Stimulated activated CD4-positive, alpha-beta T cell treated with anti-CD3 and anti-CD28 coated beads, Interleukin-15, amount 100 ng/mL, for 24 hours (primary cell): ENCODE measurements around the gene ZDHHC14.

Source experiments
- DNase-seq: peaks from one replicate; pipeline ENCODE4 v3.0.0-alpha.2; 2020

ZDHHC14 gene

GRCh38 chr6:157494132-157494710, 113.2 kb downstream of the ZDHHC14 start:
- no peak for DNase-seq

DNA sequence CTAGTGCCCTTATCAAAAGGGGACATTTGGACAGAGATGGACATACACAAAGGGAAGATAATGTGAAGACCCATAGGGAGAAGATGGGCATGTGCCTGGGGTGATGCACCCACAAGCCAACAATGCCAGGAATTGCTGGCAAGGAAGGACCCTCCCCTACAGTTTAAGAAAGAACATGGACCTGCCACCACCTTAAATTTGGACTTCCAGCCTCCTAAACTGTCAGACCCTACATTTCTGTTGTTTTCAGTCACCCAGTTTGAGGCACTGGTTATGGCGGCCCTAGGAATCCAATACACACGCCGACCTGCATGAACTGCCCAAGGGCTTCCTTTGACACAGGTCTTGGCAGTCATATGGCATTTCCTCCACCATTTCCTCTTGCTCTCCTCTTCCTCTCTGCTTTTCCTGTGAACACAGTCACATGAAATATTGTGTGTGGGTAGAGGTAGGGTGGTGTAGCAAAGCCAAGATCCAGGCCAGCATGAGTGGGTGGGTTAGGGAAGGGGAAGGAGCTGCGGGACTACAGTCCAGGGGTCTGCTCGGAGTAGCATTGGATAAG, 115.6 kb downstream of the ZDHHC14 start:
- no peak for DNase-seq

DNA sequence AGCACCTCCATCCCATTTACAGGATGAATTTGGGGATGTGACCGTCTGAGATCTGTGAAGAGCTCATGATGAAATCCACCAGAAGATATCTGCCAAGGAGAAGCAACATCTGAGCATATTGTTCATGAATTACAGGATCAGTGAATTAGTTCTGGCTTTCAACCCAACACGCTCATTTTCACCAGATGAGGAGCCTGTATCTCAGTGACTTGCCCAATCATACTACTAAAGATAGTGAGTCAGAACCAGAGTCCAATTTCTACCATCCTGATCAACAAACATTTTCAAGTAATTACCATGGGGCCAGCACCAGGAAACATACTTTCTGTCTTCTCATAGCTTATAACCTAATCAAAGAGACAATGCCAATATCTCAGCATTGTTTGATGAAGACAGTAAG, 116.6 kb downstream of the ZDHHC14 start:
- no peak for DNase-seq

- no peak for DNase-seq
Measured at GRCh38 chr6:157498817-157499216, 117.8 kb downstream of the ZDHHC14 start.

DNA sequence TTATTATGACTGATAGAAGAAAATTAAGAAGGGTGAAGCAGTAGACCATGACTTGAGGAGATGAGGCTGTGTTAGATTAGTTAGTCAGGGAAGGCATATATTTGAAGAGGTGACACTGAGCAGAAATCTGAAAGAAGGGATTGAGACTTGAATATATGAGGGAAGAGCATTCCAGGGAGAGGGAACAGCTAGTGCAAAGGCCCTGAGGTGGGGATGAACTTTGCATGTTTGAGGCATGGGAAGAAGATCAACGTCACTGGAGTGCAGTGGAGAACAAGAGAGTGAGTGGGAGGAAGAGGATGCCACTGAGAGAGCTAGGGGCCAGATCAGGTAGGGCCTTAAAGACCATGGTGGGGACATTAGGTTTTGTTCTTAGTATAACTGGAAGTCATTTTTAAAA, 119.0 kb downstream of the ZDHHC14 start:
- DNase-seq, result no peak

GRCh38 chr6:157503018-157503747, 122.2 kb downstream of the ZDHHC14 start:
- DNase-seq, result no peak

GRCh38 chr6:157505912-157506491, 125.0 kb downstream of the ZDHHC14 start:
- no peak for DNase-seq

DNA sequence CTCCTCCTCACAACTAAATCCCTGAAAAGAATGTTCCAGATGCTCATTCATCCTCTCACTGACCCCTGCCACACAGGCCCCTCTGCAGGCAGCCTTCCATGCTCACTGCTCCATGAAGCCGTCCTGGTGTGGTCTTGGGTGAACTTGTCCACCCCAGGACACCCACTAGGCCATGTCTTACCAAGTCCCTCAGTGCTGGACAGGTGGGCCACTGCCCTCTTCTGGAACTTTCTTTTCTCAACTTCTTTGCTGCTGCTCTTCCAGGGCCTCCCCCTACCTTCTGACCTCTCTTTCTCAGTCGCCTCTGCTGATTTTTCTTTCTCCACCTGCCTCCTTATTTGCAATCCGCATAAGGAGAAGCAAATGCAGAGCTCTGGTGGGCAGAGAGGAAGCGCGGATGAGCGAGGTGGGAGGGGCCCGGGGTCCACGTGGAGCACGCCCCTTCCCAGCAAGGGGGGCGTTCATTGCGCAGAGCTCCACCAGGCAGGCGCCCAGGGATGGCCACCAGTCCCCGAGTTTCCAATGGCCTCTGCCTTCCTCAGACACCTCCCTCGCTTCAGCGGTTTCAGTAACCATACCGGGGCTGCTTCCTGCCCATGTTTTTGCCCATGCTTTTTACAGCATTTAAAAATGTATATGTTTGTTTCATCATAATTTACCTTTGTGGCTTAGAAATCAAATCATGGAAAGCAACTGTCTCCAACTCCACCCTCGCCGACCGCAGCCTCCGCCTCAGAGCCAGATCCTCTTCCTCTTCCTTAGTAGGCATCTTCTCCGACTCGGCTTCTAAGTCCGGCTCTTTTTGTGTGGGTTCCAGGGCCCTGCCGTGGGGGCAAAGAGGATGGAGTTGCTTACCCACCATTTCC, 129.6 kb downstream of the ZDHHC14 start:
- DNase-seq, result peak; percentile 19

DNA sequence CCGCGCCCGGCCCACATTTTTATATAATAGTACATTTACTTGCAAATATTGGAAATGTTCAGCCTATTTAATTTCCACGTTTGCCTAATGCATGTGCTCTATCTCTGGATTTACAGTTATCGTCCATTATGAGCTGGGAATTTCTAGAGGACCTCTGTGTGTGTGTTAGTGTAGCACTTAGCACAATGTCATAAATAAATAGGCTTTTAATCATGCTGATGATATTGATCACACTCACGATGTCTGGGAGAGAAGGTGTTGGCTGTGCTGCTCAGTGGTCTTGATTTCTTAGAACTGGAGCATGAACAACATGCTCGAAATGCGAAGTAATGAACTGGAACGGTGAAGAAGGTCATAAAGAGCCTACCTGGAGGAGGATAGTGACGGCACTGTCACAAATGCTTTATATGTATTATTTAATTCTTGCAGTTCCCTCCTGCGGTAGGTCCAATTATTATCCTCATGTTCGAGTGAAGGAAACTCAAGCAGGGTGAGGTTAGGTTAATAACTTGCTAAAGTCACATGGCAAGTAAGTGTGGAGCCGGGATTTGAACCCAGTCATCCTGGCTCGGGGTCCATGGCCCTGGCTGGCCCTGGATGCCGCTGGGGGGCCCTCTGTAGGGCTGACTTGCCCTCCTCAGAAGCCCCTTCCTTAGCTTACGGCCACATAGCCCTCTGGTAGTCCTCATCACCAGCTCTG, 130.8 kb downstream of the ZDHHC14 start:
- DNase-seq, result no peak

DNA sequence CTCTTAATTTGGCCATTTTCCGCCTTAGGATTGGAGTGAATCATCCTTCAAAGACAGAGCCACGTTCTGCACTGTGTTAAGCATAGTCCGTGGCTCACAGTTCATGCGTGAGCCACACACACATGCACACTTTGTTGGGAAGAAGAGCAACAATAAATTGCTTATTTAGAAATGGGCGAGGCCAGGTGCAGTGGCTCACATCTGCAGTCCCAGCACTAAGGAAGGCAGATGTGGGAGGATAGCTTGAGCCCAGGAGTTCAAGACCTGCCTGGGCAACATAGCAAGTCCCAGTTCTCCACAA, 131.3 kb downstream of the ZDHHC14 start:
- DNase-seq, result no peak

GRCh38 chr6:157513004-157513603, 132.1 kb downstream of the ZDHHC14 start:
- no peak for DNase-seq

GRCh38 chr6:157513619-157514485, 132.9 kb downstream of the ZDHHC14 start:
- no peak for DNase-seq

DNA sequence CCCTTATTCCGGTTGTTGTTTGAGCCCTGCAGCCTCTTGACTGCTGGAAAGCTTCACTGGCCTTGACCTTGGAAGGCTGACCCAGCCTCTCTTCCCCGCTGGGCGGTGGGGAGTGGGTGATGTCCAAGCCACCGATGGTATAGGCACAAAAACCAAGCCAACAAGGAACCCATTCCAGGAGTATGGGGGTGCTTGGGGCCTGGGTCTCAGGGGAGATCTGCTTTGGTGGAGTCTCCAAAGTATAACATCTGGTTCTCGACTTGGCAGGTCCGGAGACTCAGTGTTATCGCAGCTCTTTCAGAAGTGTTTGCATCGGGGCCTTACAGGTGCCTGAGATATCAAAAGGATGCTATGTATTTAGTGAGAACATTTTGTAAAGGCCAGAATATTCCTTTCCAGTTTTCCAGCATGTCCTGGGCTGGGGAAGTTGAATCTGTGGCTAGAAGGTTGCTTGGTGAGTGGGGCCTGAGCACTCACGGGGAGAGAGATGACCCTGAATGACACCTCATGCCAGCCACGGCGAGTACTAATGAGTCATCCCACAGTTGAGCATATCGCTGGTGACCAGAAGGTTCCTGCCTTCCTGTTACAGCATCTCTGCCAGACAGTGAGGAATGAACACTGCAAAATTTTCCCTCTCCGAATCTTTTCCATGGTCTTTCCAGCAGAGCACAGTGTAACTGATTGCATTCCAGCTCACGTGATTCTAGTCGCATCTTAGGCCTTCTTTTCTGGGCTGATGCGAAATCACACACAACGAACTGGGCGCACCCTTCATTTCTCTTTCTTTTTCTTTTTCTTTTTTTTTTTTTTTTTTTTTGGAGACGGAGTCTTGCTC, 133.9 kb downstream of the ZDHHC14 start:
- DNase-seq, result no peak

- DNase-seq, result no peak
Measured at GRCh38 chr6:157516319-157517026, 135.5 kb downstream of the ZDHHC14 start.

GRCh38 chr6:157517601-157518359, 136.8 kb downstream of the ZDHHC14 start:
- no peak for DNase-seq

DNA sequence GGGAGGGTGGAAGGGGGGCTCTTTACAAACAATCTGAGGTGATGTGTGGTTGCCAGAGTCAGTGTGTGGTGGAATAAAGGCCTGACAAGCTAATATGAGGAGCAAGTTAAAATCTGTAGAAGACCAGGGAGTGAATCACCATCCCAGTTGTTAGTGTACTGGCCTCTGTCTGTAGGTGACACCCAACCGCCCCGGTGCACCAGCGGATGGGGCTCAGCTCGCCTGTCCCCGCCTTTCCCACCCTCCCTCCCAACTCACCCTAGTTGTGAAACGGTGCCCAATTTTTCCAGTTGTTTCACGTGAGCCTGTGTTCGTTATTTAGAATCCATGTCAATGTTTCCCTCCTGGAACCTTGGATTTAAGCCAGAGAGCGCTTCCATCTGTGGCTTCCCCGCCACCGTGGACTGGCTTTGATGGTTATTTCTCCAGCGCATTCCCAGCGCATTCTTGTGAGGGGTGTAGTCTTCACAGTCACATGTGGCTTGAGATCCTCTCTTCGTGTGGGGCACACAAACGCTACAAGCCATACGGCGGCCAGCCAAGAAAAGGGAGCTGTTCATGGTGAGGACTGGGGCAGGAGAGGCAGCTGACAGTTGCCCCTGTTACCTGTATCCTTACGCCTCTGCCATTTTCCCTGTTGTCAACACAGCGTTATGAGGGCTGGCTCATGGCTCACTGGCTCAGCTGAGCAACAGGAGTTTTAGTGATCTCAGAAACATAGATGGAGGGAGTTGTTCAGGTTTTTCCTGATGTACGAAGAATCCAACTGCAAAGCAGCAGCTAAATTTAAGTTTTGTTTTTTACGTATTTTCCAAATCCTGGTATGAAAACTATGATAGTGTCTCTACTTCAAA, 137.6 kb downstream of the ZDHHC14 start:
- DNase-seq, result no peak

GRCh38 chr6:157519255-157520116, 138.5 kb downstream of the ZDHHC14 start:
- no peak for DNase-seq
